Measurements from ENCODE around the gene HDHD3. TPM values are rescaled to one million over a fixed set of nuclear protein-coding genes. Genes with fewer than 3 reads are reported as not detected.

The HDHD3 gene
- total RNA-seq, result 10 to 100 TPM; 35.9 to 84.2 (median 46.4) TPM

- H3K4me1 ChIP-seq, result peaks cover 17 to 51% (median 21%) of the 10 kb centered on the region in 3 donors
- H3K27ac ChIP-seq, result peak within 1 kb of the TSS; percentile 89 to 96 (median 92)
- intact Hi-C loops (cut with DNase I), result no loop called here
- DNase-seq, result peak; percentile 33
- 0 to 1% methylated on average over 14 to 27 of the region's 74 CpGs for WGBS, 2 donors
- H3K36me3 ChIP-seq, result peaks cover 6 to 34% (median 18%) of the 10 kb centered on the region in 3 donors
- no peaks in the 10 kb centered on the region for H3K9me3 ChIP-seq
- TF ChIP-seq POLR2A (IDR thresholded peaks at IDR 0.05) (peak in 2 of 4 donors; percentile 79 to 89), CTCF (IDR thresholded peaks at IDR 0.05) (peak in 1 of 6 experiments; percentile 7)
- H3K27me3 ChIP-seq, result no peaks in the 10 kb centered on the region
- peak within 1 kb of the TSS; percentile 73 to 96 (median 92) for H3K4me3 ChIP-seq
Observed at GRCh38 chr9:113376634-113377567, at the start of gene HDHD3. HDHD3 (minus strand) TSS chr9:113376986; CDS start chr9:113374354, 2,632 bp downstream.

- Histone ChIP-seq H3K36me3 (no peaks in the 10 kb centered on the region), H3K27ac (no peak overlapping the region), H3K4me1 (no peaks in the 10 kb centered on the region), H3K9me3 (no peaks in the 10 kb centered on the region), H3K27me3 (no peaks in the 10 kb centered on the region), H3K4me3 (no peak overlapping the region)
- intact Hi-C loops (cut with DNase I), result no loop called here
- TF ChIP-seq CTCF (IDR thresholded peaks at IDR 0.05), result no peak
- TF ChIP-seq POLR2A (IDR thresholded peaks at IDR 0.05), result no peak
- DNase-seq, result no peak
- WGBS, 2 donors, result 47 to 53% methylated on average over 2 of the region's 2 CpGs
Observed at GRCh38 chr9:113425072-113425471, 48.3 kb upstream of the HDHD3 start.

- Histone ChIP-seq H3K36me3 (no peaks in the 10 kb centered on the region), H3K27ac (no peak overlapping the region), H3K27me3 (no peaks in the 10 kb centered on the region), H3K4me1 (no peaks in the 10 kb centered on the region), H3K4me3 (no peak overlapping the region), H3K9me3 (no peaks in the 10 kb centered on the region)
- TF ChIP-seq CTCF (IDR thresholded peaks at IDR 0.05) (no peak), POLR2A (IDR thresholded peaks at IDR 0.05) (no peak)
- no peak for DNase-seq
- 63 to 77% methylated on average over 3 of the region's 3 CpGs for WGBS, 2 donors
- intact Hi-C loops (cut with DNase I), result no loop called here
Observed at GRCh38 chr9:113421726-113422125, 44.9 kb upstream of the HDHD3 start.

GRCh38 chr9:113417370-113417769, 40.6 kb upstream of the HDHD3 start:
- Histone ChIP-seq H3K4me1 (no peaks in the 10 kb centered on the region), H3K4me3 (no peak overlapping the region), H3K9me3 (no peaks in the 10 kb centered on the region), H3K27me3 (no peaks in the 10 kb centered on the region), H3K27ac (no peak overlapping the region), H3K36me3 (no peaks in the 10 kb centered on the region)
- DNase-seq, result no peak
- WGBS, 2 donors, result 75 to 85% methylated on average over 4 of the region's 4 CpGs
- TF ChIP-seq CTCF (IDR thresholded peaks at IDR 0.05) (no peak), POLR2A (IDR thresholded peaks at IDR 0.05) (no peak)
- intact Hi-C loops (cut with DNase I), result no loop called here

- TF ChIP-seq CTCF (IDR thresholded peaks at IDR 0.05) (no peak), POLR2A (IDR thresholded peaks at IDR 0.05) (no peak)
- Histone ChIP-seq H3K4me3 (no peak overlapping the region), H3K36me3 (no peaks in the 10 kb centered on the region), H3K27ac (no peak overlapping the region), H3K27me3 (no peaks in the 10 kb centered on the region), H3K4me1 (peaks cover 0 to 7% (median 0%) of the 10 kb centered on the region in 3 donors), H3K9me3 (no peaks in the 10 kb centered on the region)
- DNase-seq, result no peak
- WGBS, 2 donors, result 50 to 59% methylated on average over 3 of the region's 3 CpGs
- intact Hi-C loops (cut with DNase I), result no loop called here
Observed at GRCh38 chr9:113416149-113416721, 39.4 kb upstream of the HDHD3 start.
